Effector CD8-positive, alpha-beta T cell (primary cell): ENCODE measurements around the gene CAPN10.

Experiments
- DNase-seq: peaks from one replicate; lab custom pipeline; 2025; lab: John Stamatoyannopoulos, UW

The CAPN10 gene

DNA sequence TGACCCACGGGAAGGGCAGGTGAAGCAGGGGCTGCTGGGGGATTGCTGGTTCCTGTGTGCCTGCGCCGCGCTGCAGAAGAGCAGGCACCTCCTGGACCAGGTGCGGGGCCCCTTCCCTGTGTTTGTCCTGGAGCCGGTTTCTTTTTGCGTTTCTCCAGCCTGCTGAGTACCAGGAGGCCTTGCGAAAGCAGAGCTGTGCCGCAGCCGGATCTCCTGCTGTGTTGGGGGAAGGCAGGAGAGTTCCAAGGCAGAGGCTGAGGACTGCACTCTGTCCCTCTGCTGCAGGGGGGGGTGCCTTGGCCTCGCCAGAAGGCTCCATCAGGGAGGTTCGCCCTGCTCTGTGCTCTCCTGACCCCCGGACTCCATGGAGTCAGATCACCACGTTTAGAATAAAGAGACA lies 2.8 kb downstream of the CAPN10 start:
- DNase-seq: no peak

DNA sequence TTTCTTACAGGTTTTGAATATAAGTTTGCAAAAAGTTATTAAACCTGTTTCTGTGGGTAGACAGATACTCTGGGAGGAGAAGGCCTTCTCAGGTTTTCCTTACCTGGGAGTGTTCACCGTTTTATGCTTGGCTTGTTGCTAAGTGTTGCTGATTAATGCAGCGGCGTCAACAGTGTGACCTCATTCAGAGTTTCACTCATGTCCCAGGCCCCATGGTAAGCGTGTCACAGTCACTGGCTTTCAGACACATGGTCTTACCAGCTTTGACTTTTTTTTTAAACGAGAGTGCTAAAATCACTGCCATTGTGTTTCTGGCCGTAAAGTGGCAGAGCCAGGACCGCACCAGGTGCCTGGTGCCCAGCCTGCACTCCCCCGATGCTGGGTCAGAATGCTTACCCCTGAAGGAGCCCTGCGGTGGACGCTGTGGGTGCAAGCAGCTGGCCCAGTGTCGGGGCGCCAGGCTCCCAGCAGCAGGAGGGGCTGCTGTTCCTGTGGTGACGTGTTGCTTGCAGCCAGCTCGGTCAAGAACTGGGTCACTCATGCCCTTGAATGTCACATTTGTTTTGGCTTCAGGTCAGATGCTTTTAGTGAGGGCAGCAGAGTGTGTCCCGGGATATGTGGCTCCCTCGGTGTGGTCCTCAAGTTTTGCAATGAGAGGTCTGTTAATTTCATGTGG lies 3.5 kb downstream of the CAPN10 start:
- no peak for DNase-seq

DNA sequence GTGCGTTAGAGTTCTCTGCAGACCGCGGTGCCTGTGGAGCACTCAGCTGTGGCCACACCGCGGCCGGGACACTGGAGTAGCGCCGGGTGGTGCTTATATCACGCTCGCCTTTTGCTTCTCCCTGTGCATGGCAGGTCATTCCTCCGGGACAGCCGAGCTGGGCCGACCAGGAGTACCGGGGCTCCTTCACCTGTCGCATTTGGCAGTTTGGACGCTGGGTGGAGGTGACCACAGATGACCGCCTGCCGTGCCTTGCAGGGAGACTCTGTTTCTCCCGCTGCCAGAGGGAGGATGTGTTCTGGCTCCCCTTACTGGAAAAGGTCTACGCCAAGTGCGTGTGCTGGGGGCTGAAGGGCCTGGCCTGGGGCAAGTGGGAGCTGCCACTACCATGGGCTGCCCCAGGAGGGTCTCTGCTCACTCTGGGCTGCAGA lies 4.2 kb downstream of the CAPN10 start:
- DNase-seq: no peak

GRCh38 chr2:240591226-240591625 lies 4.7 kb downstream of the CAPN10 start:
- DNase-seq: no peak

DNA sequence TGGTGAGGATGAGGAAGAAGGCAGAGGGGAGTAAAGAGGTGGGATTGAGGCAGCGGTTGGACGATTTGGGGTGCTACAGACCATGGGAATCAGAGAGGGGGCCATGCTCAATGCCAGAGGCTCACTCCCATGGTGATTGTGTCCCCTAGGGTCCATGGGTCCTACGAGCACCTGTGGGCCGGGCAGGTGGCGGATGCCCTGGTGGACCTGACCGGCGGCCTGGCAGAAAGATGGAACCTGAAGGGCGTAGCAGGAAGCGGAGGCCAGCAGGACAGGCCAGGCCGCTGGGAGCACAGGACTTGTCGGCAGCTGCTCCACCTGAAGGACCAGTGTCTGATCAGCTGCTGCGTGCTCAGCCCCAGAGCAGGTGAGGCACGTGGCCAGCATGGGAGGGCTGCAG lies 5.2 kb downstream of the CAPN10 start:
- DNase-seq: no peak

DNA sequence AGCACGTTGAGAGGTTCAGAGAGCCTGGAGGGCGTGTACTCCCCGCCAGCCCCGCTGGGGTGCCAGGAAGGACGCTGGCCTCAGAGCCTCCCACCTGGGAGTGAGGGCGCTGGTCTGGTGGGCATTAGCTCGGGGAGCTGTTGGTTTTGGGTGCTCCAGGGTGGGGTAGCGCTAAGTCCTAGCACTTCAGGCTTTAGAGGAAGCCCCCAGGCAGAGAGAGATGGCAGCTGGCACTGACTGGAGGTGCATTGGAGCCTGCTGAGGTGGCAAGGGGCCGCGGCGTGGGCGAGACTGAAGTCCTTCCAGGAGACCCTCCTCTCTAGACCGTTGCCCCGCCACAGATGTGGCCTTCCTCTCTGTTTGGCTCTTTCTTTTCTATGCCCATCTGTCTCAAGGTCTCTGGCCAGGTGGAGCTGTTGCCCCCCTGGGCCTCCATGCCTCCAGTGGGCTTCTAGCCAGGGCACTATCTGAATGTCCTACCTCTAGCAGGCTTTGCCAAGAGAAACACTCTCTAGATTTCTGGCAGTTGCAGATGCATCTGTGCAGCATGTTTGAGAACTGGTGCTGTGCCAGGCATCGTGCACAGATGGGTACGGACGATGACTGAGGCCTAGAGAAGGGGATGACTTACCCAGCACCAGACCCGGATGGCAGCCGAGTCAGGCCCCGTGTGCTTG lies 6.6 kb downstream of the CAPN10 start:
- no peak for DNase-seq

DNA sequence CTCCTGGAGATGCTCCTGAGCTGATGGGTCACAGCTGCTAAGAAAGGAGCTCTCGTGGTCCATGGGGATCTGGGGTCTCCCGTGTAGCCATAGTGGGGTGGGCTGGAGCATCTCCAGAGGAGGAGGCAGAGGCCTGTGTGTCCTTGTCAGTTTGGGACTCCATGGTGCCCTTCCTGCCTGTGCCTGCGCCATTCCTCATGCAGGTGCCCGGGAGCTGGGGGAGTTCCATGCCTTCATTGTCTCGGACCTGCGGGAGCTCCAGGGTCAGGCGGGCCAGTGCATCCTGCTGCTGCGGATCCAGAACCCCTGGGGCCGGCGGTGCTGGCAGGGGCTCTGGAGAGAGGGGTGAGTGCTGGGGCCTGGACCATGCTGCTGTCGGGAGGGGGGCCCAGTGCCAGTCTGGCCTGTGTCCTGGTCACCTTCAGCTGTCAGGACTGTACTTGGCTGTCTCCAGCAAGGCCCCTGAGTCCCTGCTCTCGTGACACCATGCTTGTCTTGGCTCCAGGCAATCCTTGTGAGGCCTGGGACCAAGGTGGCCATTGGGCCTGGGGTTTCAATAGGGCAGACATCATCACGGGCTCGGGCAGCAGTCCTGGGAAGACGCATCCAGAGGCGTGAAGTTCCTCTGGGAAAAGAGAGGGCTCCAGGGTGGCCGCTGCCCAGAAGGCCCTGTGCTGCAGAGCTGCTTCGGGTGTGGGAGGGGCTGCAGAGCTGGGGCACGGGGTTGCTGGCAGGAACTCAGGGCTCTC lies 7.3 kb downstream of the CAPN10 start:
- DNase-seq: no peak

GRCh38 chr2:240594511-240595380 lies 8.2 kb downstream of the CAPN10 start:
- no peak for DNase-seq

DNA sequence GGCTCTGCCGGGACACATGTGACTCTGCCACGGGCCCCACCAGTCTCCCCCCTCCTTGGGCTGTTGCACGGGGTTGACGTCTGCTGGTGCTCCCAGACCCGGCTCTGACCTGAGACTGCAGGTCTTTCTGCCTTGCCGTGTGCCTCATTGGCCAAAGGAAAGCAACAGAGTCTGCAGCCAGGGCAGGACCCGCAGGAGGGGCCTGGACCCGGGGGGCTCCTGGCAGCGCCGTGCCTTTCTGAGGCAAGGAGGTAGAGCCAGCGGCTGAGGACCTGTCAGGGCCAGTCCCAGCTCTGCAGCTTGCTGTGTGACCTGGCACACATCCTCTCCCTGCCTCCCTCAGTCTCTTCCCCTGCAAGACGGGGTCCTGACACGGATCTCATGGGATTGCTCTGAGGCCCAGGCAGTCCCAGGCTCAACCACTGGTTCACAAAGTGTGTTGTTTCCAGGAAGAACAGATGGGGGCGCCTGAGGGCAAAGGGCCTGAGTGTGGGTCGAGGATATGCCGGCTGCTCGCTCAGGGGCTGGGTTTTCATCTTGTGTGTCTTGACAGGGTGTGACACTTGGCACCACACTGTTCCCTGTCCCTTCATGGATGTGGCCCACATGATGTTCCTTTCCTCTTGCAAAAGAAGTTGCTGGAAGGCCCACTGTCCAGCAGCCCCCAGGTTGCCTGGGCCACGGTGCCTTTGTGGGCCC lies 9.0 kb downstream of the CAPN10 start:
- no peak for DNase-seq

GRCh38 chr2:240596080-240596460 lies 9.5 kb downstream of the CAPN10 start:
- no peak for DNase-seq

DNA sequence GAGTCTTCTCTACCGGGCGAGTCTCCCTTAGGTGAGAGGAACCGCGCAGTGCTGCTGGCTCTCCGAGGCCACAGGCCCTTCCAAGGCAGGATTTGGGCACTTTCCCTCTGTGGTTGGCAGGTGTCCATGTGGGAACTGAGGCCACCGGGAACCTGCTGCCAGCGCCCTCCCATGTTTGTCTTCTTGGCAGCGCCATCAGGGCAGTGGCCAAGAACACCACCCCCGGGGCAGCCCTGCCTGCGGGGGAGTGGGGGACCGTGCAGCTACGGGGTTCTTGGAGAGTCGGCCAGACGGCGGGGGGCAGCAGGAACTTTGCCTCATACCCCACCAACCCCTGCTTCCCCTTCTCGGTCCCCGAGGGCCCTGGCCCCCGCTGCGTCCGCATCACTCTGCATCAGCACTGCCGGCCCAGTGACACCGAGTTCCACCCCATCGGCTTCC lies 10.0 kb downstream of the CAPN10 start:
- DNase-seq: no peak

- no peak for DNase-seq
Observed at GRCh38 chr2:240597054-240597418, 10.5 kb downstream of the CAPN10 start.

- DNase-seq: no peak
Observed at GRCh38 chr2:240597419-240598181, 11.1 kb downstream of the CAPN10 start.

- no peak for DNase-seq
Observed at GRCh38 chr2:240598311-240598911, 11.9 kb downstream of the CAPN10 start.

DNA sequence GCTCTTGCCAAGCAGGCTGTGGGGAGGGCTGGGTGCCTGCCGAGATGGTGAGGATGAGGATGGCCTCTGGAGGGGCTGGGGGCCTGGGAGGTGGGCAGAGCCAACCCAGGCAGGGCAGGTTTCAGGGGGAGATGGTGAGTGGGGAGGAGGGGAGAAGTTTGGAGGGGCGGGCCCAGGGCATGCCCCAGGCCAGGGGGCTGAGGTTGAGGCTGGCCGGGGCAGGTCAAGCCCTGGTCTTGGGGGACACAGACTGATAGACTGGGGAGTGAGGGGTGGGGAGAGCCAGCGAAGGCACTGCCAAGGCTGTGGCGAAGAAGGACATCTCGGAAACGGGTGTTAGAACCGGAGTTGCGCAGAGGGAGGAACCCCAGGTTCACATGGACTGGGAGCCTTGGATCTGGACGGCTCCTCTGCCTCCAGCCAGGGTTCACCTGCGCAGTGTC lies 12.6 kb downstream of the CAPN10 start:
- no peak for DNase-seq

DNA sequence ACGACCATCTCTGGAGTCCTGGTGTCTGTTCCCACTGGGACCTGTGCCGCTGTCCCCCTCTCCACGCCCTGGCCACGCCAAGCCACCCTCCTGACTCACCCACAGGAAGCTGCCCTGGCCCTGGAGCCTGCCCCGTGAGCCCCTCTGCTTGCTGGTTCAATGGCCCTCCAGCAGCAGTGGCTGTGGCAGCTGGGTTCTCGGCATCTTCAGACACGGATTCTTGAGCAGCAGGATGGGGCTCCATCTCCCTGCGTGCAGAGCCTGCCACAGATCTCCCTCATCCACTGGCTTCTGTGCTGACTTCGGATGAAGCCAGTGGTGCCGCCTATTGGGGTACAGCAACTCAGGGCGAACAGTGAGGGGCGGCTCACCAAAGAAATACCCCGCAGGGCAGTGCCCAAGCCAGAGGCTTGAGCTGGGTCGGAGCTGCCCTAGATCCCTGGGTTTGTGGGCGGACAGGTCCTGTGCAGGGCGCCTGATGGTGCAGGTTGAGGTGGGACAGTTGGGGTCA lies 14.0 kb downstream of the CAPN10 start:
- DNase-seq: no peak

DNA sequence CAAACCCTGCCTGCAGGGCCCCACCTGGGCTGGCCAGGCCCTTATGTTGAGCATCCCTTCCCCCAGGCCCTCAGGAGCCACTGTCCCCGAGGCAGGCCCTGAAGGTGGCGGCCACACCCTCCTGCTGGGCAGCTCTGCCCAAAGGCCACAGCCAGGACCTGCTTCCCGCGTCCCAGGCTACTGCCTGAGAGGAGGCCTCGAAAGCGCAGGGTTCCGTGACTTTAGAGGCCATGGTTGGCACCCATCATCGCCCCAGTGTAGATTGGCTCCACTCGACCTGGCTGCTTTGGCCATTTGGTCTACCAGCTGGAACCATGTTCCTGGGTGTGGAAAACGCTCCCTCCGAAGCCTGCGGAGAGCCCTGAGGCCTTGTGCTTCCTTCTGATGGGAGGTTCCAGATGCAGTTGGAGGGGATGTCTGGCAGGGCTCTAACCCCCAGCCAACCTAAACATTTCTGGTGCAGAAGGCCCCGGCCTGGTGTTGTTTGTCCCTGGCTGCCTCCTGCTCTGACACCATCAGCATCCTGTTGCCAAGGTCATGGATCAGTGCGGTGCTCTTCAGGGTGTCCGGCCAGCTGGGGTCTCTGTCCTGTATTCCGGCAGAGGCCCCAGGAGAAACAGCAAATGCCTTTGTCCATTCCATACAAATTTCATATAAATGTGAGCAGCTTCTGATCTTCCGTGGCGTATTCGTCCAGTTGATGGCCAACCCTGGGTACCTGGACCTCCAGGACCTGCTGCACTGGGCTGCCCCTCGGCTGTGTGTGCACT lies 14.7 kb downstream of the CAPN10 start:
- no peak for DNase-seq

DNA sequence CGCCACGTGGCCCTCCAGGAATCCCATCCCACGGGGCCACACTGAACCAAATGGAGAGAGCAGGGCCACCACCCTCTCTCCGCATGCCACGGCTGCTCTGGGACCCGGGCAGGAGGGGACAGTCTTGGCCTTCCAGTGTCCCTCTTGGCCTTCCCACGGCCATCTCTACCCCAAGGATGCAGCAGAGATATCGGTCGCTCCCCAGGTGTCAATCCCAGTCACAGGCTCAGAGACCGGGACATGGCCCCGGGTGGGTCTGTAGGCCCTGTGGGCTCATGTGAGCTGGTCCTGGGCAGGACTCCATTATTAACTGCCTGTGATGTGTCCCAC lies 15.3 kb downstream of the CAPN10 start:
- DNase-seq: no peak

DNA sequence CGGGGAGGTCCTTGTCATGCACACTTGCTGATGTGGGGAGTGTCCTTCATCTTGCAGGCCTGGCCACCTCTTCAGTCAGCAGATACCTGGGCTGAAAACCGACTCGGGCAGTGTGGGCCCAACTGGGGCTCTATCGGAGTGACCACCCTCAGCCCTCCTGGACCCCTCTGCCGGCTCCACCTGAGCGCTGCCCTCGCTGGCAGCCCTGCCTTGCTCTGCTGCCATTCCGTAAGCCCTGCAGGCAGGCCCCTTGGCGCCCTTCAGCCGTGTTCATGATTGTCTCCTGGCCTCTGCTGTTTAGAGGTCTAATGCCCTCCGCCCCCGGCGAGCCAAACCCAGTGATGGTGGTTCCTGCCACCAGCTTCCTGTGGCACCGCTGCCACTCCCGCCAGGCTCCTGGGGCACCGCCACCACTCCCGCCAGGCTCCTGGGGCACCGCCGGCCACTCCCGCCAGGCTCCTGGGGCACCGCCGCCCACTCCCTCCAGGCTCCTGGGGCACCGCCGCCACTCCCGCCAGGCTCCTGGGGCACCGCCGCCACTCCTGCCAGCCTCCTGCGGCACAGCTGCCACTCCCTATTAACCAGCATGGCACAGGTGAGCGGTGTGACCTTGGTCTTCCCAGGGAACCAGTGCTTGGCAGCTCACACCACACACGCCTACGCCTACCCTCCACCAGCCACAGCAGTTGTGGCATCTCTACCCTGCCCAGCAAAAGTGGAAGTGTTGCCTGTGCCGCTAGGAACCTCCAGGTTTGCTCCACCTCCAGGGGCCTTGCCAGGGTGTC lies 15.9 kb downstream of the CAPN10 start:
- DNase-seq: no peak
